Activated naive CD4-positive, alpha-beta T cell treated with anti-CD3 and anti-CD28 coated beads for 36 hours (primary cell): Measurements from ENCODE around the gene AP3M1. TPM values are rescaled to one million over a fixed set of nuclear protein-coding genes. Genes with fewer than 3 reads are reported as not detected.
"Not testable (repeated sequence)": the region's sequence is repeated elsewhere in the genome, so short reads cannot be mapped to it uniquely, and the experiment has no call there.

Experiments
- CTCF ChIA-PET: fragments of 350-600 bp; sonication (Branson Sonifier 250); formaldehyde crosslinking; loops from one replicate; lab custom pipeline; 2021; ENCODE audit warnings: antibody characterized with exemption; lab: Charles Lee
- DNase-seq: peaks from one replicate; pipeline ENCODE4 v3.0.0-alpha.2; 2020
- H3K27ac Mint-ChIP-seq: one replicate; pipeline ENCODE4 v1.8.0; 2021; ENCODE audit warnings: mild to moderate bottlenecking, mixed read lengths
- H3K27me3 Mint-ChIP-seq: one replicate; pipeline ENCODE4 v1.8.0; 2021; ENCODE audit warnings: low read depth, mixed read lengths
- H3K36me3 Mint-ChIP-seq: one replicate; pipeline ENCODE4 v1.8.0; 2021; ENCODE audit warnings: low read depth, mixed read lengths
- H3K4me1 Mint-ChIP-seq: one replicate; pipeline ENCODE4 v1.8.0; 2021; ENCODE audit warnings: low read depth, mixed read lengths
- H3K4me3 Mint-ChIP-seq: one replicate; pipeline ENCODE4 v1.8.0; 2021; ENCODE audit warnings: mild to moderate bottlenecking, moderate library complexity, mixed read lengths
- H3K9me3 Mint-ChIP-seq: one replicate; pipeline ENCODE4 v1.8.0; 2021; ENCODE audit warnings: mixed read lengths
- intact Hi-C: fragments of 100-400 bp; cut with micrococcal nuclease; formaldehyde crosslinking; loops from one replicate; pipeline ENCODE4 v1.15.1; 2023
- total RNA-seq, 2 experiments: library from RNA; stranded (reverse); gene quantifications; one replicate each; pipeline ENCODE4 v1.2.3, GENCODE V29; 2021

Gene AP3M1
- 10 to 100 TPM; 39.1 to 42.1 TPM for total RNA-seq

DNA sequence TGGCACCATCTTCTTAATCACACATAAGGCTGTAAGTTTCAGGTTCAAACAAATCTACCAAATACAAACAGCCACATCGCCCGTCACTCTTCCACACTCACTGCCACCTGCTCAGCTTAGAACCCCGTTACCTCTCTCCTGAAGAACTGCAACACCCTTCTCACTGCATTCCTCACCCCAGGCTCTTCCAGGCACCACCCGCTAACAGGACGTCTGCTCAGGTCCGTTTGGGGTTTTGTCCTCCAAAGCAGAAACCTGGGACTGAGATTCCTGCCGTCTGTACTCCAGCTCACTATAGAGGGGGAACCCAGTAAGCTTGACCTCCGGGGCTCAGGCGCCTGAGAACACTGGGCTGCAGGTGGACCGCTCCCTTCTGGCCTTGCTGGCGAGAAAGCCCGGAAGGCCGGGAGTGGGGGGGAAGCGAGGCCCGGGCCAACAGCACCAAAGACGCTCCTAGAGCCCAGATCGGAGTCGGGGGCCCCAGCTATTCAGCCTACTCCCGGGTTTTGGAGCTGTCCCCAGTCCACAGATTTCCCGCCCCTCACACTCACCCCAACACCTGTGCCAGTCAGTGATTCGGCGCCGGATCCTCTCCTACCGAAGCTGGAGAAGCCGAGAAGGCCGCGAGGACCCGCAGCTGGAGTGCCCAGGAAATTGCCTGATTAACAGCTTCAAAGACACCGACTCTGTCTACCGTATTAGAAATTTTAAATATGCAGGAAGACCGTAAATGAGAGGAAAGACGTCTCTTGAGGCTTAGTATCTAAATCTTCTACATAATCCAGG is at the start of gene AP3M1:
Gene AP3M1 (minus strand): TSS at position 625 of the 786 bp plus-strand sequence. CDS start 12,449 bp downstream, outside the sequence.
- H3K36me3 Mint-ChIP-seq, result peaks cover 5% of the 10 kb centered on the region
- H3K4me1 Mint-ChIP-seq, result peaks cover 39% of the 10 kb centered on the region
- H3K27me3 Mint-ChIP-seq, result no peaks in the 10 kb centered on the region
- CTCF ChIA-PET, result interaction anchor here (0.5 to 1.3 kb wide), 4 partner anchors 26 to 643 kb away, joined by 3 to 4 read pairs (median 4); no protein-coding TSS in a partner anchor
- intact Hi-C loops, result loop anchor here (1.0 to 2.0 kb wide), 2 partner anchors 152 to 676 kb away; partner anchors contain the start of genes KAT6B and VCL
- H3K4me3 Mint-ChIP-seq, result no peak within 1 kb of the TSS
- no peaks in the 10 kb centered on the region for H3K9me3 Mint-ChIP-seq
- peak within 1 kb of the TSS; percentile 33 for H3K27ac Mint-ChIP-seq
- peak; percentile 89 for DNase-seq

GRCh38 chr10:74199315-74199714 is 48.7 kb upstream of the AP3M1 start:
- Mint-ChIP-seq H3K9me3 (no peaks in the 10 kb centered on the region), H3K4me3 (no peak overlapping the region), H3K27ac (no peak overlapping the region), H3K27me3 (no peaks in the 10 kb centered on the region), H3K4me1 (peaks cover 13% of the 10 kb centered on the region), H3K36me3 (peaks cover 10% of the 10 kb centered on the region)
- intact Hi-C loops, result no loop called here
- CTCF ChIA-PET, result no interaction called here
- no peak for DNase-seq

DNA sequence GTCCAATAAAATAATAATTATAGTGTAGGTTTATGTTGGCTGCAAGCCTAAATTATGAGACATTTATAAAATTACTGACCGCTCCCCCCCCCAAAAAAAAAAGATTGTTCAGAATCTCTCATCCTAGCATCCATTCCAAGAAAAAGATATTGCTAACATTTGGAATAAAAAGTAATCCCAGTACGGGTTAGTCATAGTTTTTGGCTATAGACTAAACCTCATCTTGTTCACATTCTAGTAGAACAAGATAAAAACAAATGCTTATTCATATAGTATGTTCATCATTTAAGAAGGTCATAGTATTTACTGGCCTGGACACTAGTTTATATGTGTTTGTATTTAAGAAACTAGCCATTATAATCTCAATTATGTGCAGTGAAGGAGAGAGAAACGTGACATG is 44.4 kb upstream of the AP3M1 start:
- Mint-ChIP-seq H3K36me3 (no peaks in the 10 kb centered on the region), H3K27ac (no peak overlapping the region), H3K27me3 (no peaks in the 10 kb centered on the region), H3K9me3 (no peaks in the 10 kb centered on the region), H3K4me1 (peaks cover 38% of the 10 kb centered on the region), H3K4me3 (no peak overlapping the region)
- CTCF ChIA-PET, result interaction anchor here (0.5 kb wide), 1 partner anchor 908 kb away, joined by 3 read pairs; no protein-coding TSS in a partner anchor
- intact Hi-C loops, result loop anchor here (1.0 to 5.0 kb wide), 3 partner anchors 19 to 392 kb away; partner anchors contain the start of gene ADK
- DNase-seq, result no peak

DNA sequence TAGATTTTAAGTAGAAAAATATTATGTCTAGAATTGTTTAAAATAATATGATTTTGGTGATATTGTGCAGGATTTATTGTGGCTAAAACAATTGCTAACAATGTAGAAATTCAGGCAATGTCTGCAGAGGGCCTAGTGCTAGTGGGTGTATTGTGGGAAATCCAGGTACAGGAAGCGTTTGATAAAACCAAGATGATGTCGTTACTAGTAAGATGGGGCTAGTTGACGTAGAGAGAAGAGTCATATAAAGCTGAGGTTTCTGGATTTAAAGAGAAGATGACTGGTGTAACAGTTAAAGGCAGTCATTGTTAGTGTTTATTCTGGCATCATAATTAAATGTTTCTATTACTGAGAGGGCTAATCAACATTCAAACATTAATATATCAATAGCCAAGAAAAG is 43.9 kb upstream of the AP3M1 start:
- H3K4me3 Mint-ChIP-seq, result no peak overlapping the region
- CTCF ChIA-PET, result no interaction called here
- H3K9me3 Mint-ChIP-seq, result no peaks in the 10 kb centered on the region
- intact Hi-C loops, result loop anchor here (1.0 to 5.0 kb wide), 3 partner anchors 18 to 393 kb away; partner anchors contain the start of gene ADK
- DNase-seq, result no peak
- H3K27ac Mint-ChIP-seq, result no peak overlapping the region
- H3K4me1 Mint-ChIP-seq, result peaks cover 43% of the 10 kb centered on the region
- H3K36me3 Mint-ChIP-seq, result no peaks in the 10 kb centered on the region
- no peaks in the 10 kb centered on the region for H3K27me3 Mint-ChIP-seq

- Mint-ChIP-seq H3K27me3 (no peaks in the 10 kb centered on the region), H3K9me3 (no peaks in the 10 kb centered on the region), H3K4me1 (peaks cover 59% of the 10 kb centered on the region), H3K4me3 (peak overlapping the region; percentile 58), H3K36me3 (peaks cover 3% of the 10 kb centered on the region), H3K27ac (peak overlapping the region; percentile 88)
- DNase-seq, result no peak
- intact Hi-C loops, result loop anchor here (1.0 to 5.0 kb wide), 4 partner anchors 9 to 397 kb away; partner anchors contain the start of gene ADK
- CTCF ChIA-PET, result interaction anchor here (0.6 to 0.7 kb wide), 3 partner anchors 44 to 998 kb away, joined by 3 to 5 read pairs (median 3); no protein-coding TSS in a partner anchor
Measured at GRCh38 chr10:74190494-74190893, 39.9 kb upstream of the AP3M1 start.

DNA sequence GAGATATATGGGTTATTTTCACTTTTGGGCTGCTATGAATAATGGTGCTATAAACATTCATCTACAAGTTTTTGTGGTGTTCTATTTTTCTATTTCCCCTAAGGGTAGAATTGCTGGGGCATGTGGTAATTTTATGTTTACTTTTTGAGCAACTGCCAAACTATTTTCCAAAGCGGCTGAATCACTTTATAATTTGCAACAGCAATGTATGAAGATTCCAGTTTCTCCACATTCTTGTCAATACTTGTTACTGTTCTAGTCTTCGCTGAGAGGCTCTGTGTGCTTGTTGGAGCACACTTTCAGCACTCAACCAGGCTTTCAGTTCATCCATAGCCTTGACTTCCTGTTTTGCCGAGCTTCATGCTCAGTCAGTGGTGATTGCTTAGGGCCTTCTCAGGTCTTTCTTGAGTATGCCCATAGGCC is 39.4 kb upstream of the AP3M1 start:
- CTCF ChIA-PET, result interaction anchor here (0.6 to 1.1 kb wide), 2 partner anchors 109 to 998 kb away, joined by 3 read pairs; no protein-coding TSS in a partner anchor
- peak; percentile 49 for DNase-seq
- Mint-ChIP-seq H3K36me3 (peaks cover 5% of the 10 kb centered on the region), H3K4me1 (peaks cover 57% of the 10 kb centered on the region), H3K27ac (peak overlapping the region; percentile 88), H3K9me3 (no peaks in the 10 kb centered on the region), H3K4me3 (peak overlapping the region; percentile 58), H3K27me3 (no peaks in the 10 kb centered on the region)
- intact Hi-C loops, result loop anchor here (1.0 to 5.0 kb wide), 4 partner anchors 9 to 397 kb away; partner anchors contain the start of gene ADK

GRCh38 chr10:74188617-74189016 is 38.0 kb upstream of the AP3M1 start:
- intact Hi-C loops, H3K4me3 Mint-ChIP-seq, H3K27me3 Mint-ChIP-seq, H3K27ac Mint-ChIP-seq, H3K9me3 Mint-ChIP-seq, H3K36me3 Mint-ChIP-seq, DNase-seq: not testable (repeated sequence)
- H3K4me1 Mint-ChIP-seq, result peaks cover 44% of the 10 kb centered on the region
- CTCF ChIA-PET, result interaction anchor here (0.6 to 1.0 kb wide), 2 partner anchors 14 to 15 kb away, joined by 3 read pairs; no protein-coding TSS in a partner anchor

DNA sequence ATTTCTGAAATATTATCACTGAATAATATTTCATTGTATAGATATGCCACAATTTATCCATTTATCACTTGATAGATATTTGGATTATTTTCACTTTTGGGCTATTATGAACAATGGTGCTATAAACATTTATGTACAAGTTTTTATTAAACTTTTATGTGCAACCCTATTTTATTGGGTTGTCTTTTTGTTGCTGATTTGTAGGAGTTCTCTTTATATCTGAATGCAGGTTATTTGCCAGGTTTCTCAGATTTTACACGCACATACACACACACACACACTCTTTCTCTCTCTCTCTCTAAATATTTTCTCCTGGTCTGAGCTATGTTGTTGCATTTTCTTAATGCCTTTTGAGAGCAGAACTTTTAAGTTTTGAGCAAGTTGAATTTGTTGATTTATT is 36.6 kb upstream of the AP3M1 start:
- no peak for DNase-seq
- H3K27me3 Mint-ChIP-seq, result no peaks in the 10 kb centered on the region
- intact Hi-C loops, result no loop called here
- peaks cover 6% of the 10 kb centered on the region for H3K36me3 Mint-ChIP-seq
- no peaks in the 10 kb centered on the region for H3K9me3 Mint-ChIP-seq
- H3K27ac Mint-ChIP-seq, result no peak overlapping the region
- CTCF ChIA-PET, result no interaction called here
- H3K4me1 Mint-ChIP-seq, result peaks cover 39% of the 10 kb centered on the region
- H3K4me3 Mint-ChIP-seq, result no peak overlapping the region

DNA sequence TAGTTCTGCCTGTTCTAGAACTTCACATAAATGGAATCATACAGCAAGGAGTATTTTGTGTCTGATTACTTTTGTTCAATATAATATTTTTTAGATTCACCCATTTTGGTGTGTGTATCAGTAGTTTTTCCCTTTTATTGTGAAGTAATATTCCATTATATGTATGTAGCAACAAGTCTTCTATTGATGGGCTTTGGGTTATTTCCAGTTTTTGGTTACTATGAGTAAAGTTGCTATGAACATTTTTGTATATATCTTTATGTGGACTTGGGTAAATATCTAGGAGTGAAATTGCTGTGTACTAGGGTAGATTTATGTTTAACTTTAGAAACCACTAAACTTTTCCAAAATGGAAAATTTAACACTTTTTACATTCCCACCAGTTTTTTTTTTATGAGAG is 36.0 kb upstream of the AP3M1 start:
- intact Hi-C loops, result no loop called here
- H3K4me3 Mint-ChIP-seq, result no peak overlapping the region
- DNase-seq, result no peak
- H3K36me3 Mint-ChIP-seq, result peaks cover 6% of the 10 kb centered on the region
- no peak overlapping the region for H3K27ac Mint-ChIP-seq
- no peaks in the 10 kb centered on the region for H3K9me3 Mint-ChIP-seq
- H3K27me3 Mint-ChIP-seq, result no peaks in the 10 kb centered on the region
- H3K4me1 Mint-ChIP-seq, result peaks cover 44% of the 10 kb centered on the region
- CTCF ChIA-PET, result no interaction called here

GRCh38 chr10:74179111-74179710 is 28.6 kb upstream of the AP3M1 start:
- intact Hi-C loops, result loop anchor here (5.0 kb wide), 1 partner anchor 408 kb away; no protein-coding TSS in a partner anchor
- Mint-ChIP-seq H3K36me3 (no peaks in the 10 kb centered on the region), H3K9me3 (no peaks in the 10 kb centered on the region), H3K4me3 (no peak overlapping the region), H3K27ac (no peak overlapping the region), H3K27me3 (no peaks in the 10 kb centered on the region), H3K4me1 (peaks cover 41% of the 10 kb centered on the region)
- no peak for DNase-seq
- CTCF ChIA-PET, result no interaction called here

DNA sequence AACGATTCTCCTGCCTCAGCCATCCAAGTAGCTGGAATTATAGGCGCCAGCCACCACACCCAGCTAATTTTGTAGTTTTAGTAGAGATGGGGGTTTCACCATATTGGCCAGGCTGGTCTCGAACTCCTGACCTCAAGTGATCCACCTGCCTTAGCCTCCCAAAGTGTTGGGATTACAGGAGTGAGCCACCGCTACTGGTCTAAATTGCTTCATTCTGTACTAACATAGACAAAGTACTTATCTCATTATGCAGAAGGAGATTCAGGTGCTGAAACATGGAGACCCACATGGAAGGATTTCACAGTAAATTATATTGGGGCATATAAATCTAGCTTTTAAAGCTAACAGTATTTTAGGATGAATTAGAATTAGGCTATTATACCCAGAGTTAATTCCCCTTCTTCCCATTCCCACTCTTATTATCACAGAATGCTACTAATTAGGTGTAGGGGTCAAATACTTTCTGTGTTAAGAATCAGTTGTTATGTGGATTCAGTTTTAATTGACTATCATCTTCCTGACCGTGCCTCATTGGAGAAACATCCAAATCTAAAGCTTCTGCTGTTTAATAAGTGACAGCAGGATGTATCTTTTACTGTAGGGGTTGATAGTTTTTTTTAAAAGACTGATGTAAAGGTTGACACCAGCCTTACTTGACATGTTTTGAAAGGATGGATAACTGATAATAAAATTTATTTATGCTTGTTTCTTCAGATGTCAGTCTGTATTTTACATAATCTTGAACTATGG is 27.6 kb upstream of the AP3M1 start:
- Mint-ChIP-seq H3K9me3 (no peaks in the 10 kb centered on the region), H3K4me3 (no peak overlapping the region), H3K36me3 (no peaks in the 10 kb centered on the region), H3K4me1 (peaks cover 41% of the 10 kb centered on the region), H3K27me3 (no peaks in the 10 kb centered on the region), H3K27ac (no peak overlapping the region)
- intact Hi-C loops, result loop anchor here (5.0 kb wide), 1 partner anchor 409 kb away; no protein-coding TSS in a partner anchor
- CTCF ChIA-PET, result no interaction called here
- DNase-seq, result no peak
